Hepatocyte (in vitro differentiated cells): ENCODE data around the gene SLC35E3.

Experiments
- CTCF ChIP-seq: fragments of 200-600 bp; sonication (generic); IDR thresholded peaks from 2 replicates; pipeline ENCODE4 v1.5.1; 2016; ENCODE audit warnings: antibody characterized with exemption, mild to moderate bottlenecking; ENCODE audit not compliant: poor library complexity
- EZH2 ChIP-seq: fragments of 200-600 bp; sonication (generic); IDR thresholded peaks from 2 replicates; pipeline ENCODE4 v1.6.1; 2016; ENCODE audit warnings: antibody characterized with exemption, mild to moderate bottlenecking, borderline replicate concordance
- EZH2phosphoT487 ChIP-seq: fragments of 200-600 bp; sonication (generic); IDR thresholded peaks from one replicate; pipeline ENCODE4 v1.6.1; 2018; ENCODE audit warnings: antibody characterized with exemption, mild to moderate bottlenecking, low read depth, moderate library complexity; ENCODE audit not compliant: unreplicated experiment, severe bottlenecking

- TF ChIP-seq CTCF (no peak), EZH2 (no peak), EZH2phosphoT487 (no peak)
Observed at GRCh38 chr12:68827895-68828671, 82.1 kb downstream of the SLC35E3 start.
